ENCODE measurements around the gene OR51A7. TPM values are rescaled to one million over a fixed set of nuclear protein-coding genes. Genes with fewer than 3 reads are reported as not detected.

Gene OR51A7
- total RNA-seq, 5 donors from 2014 or later (not counting 1 experiment from before 2014, with no cell fraction given): not detected

DNA sequence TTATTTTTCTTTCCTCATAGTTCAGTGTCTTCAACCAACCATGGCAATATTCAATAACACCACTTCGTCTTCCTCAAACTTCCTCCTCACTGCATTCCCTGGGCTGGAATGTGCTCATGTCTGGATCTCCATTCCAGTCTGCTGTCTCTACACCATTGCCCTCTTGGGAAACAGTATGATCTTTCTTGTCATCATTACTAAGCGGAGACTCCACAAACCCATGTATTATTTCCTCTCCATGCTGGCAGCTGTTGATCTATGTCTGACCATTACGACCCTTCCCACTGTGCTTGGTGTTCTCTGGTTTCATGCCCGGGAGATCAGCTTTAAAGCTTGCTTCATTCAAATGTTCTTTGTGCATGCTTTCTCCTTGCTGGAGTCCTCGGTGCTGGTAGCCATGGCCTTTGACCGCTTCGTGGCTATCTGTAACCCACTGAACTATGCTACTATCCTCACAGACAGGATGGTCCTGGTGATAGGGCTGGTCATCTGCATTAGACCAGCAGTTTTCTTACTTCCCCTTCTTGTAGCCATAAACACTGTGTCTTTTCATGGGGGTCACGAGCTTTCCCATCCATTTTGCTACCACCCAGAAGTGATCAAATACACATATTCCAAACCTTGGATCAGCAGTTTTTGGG, 21.6 kb upstream of the OR51A7 start, which contains the start of gene OR51T1:
Gene OR51T1 (plus strand): TSS at position 41 of the 641 bp plus-strand sequence. CDS start 0 bp downstream, at position 41.
- CTCF ChIA-PET: no interaction called here
- no peaks in the 10 kb centered on the region for H3K36me3 Mint-ChIP-seq
- no peak within 1 kb of the TSS for H3K27ac ChIP-seq (ENCODE audit: low read length)

DNA sequence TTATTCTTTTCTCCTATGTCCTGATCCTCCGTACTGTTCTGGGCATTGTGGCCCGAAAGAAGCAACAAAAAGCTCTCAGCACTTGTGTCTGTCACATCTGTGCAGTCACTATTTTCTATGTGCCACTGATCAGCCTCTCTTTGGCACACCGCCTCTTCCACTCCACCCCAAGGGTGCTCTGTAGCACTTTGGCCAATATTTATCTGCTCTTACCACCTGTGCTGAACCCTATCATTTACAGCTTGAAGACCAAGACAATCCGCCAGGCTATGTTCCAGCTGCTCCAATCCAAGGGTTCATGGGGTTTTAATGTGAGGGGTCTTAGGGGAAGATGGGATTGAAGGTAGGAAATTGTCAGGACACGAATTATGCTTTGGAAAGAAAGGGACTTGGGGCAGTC, 21.0 kb upstream of the OR51A7 start:
- no peaks in the 10 kb centered on the region for H3K4me1 Mint-ChIP-seq
- no peak overlapping the region for H3K4me3 Mint-ChIP-seq
- ATAC-seq (replicated peaks in 1 of 4): no peak
- no peak for DNase-seq
- no peaks in the 10 kb centered on the region for H3K36me3 Mint-ChIP-seq
- Histone ChIP-seq H3K27ac (ENCODE audit: low read length) (no peak overlapping the region), H3K9me3 (no peaks in the 10 kb centered on the region), H3K4me3 (ENCODE audit: control insufficient read depth in 1 of 2, extremely low read depth in 1 of 2, low read length in 1 of 2) (no peak overlapping the region), H3K27me3 (replicated peaks in 1 of 2; ENCODE audit: control insufficient read depth in 2 of 2, extremely low read depth in 1 of 2, insufficient read depth in 2 of 2, low read length in 1 of 2) (no peaks in the 10 kb centered on the region), H3K36me3 (ENCODE audit: control insufficient read depth in 2 of 2, extremely low read depth in 1 of 2, insufficient read depth in 1 of 2, low read length in 1 of 2) (no peaks in the 10 kb centered on the region), H3K4me1 (ENCODE audit: control insufficient read depth in 1 of 2, extremely low read depth in 1 of 2, insufficient read depth in 2 of 2, low read length in 2 of 2) (no peaks in the 10 kb centered on the region)
- ChIA-PET POLR2A (no interaction called here), CTCF (interaction anchor here in 1 of 2 donors (1.2 kb wide), 1 partner anchor 9 kb away, joined by 3 read pairs; no protein-coding TSS in a partner anchor)
- peaks cover 0 to 16% of the 10 kb centered on the region in 2 donors for H3K27me3 Mint-ChIP-seq
- H3K27ac Mint-ChIP-seq: no peak overlapping the region
- no peaks in the 10 kb centered on the region for H3K9me3 Mint-ChIP-seq
- 85% methylated on average over 4 of the region's 5 CpGs for WGBS (ENCODE audit: insufficient coverage)

More for the DNA sequence above, 21.6 kb upstream of the OR51A7 start, which contains the start of gene OR51T1:
- H3K4me3 Mint-ChIP-seq: no peak within 1 kb of the TSS
- H3K27ac Mint-ChIP-seq: no peak within 1 kb of the TSS
- H3K27me3 Mint-ChIP-seq: peaks cover 0 to 16% of the 10 kb centered on the region in 2 donors
- no peaks in the 10 kb centered on the region for H3K27me3 ChIP-seq (replicated peaks in 1 of 2; ENCODE audit: control insufficient read depth in 2 of 2, extremely low read depth in 1 of 2, insufficient read depth in 2 of 2, low read length in 1 of 2)
- ATAC-seq (replicated peaks in 1 of 4) (no peak), DNase-seq (no peak)
- H3K36me3 ChIP-seq (ENCODE audit: control insufficient read depth in 2 of 2, extremely low read depth in 1 of 2, insufficient read depth in 1 of 2, low read length in 1 of 2): no peaks in the 10 kb centered on the region
- peaks cover 0 to 4% (median 0%) of the 10 kb centered on the region in 3 donors for H3K9me3 Mint-ChIP-seq
- POLR2A ChIA-PET: no interaction called here
- H3K9me3 ChIP-seq: no peaks in the 10 kb centered on the region
- no peak within 1 kb of the TSS for H3K4me3 ChIP-seq (ENCODE audit: control insufficient read depth in 1 of 2, extremely low read depth in 1 of 2, low read length in 1 of 2)
- H3K4me1 Mint-ChIP-seq: no peaks in the 10 kb centered on the region
- 88% methylated on average over 8 of the region's 8 CpGs for WGBS (ENCODE audit: insufficient coverage)
- H3K4me1 ChIP-seq (ENCODE audit: control insufficient read depth in 1 of 2, extremely low read depth in 1 of 2, insufficient read depth in 2 of 2, low read length in 2 of 2): no peaks in the 10 kb centered on the region

DNA sequence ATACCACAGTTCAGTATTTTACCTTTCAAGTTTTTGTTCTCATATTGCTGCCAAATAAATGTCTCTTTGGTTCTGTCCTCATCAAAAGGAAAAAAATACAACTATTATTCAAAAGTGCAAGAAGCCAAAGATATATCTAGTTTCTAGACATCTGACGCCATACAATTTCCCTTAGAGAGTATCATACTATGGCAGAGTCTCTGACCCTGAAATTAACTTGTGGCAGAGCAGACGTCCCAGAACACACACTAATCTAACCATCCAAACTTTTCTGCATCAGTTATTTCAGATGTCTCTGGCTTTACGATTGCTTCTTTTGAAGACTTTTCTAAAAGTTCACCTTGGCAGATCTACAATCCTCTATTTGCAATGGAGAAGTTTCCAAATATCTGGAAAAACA, 19.2 kb upstream of the OR51A7 start:
- H3K9me3 Mint-ChIP-seq: no peaks in the 10 kb centered on the region
- no peak overlapping the region for H3K27ac Mint-ChIP-seq

DNA sequence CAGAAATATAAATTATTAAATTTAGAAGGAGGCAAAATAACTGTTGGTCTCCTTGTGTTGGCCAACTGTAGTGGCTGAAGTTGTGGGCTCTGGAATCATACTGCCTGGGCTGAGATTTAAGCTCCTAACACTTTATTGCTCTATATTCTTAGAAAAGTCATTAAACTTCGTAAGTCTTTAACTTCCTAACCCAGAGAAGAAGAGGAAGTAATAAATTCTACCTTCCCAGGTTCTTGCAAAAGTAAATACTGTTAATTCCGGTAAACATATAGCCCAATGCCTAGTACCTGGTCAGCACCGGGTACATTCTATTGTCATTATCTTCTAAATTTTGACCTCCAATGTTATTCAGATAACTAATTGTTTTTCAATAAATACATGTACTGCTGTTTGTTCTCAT, 17.4 kb upstream of the OR51A7 start:
- H3K36me3 ChIP-seq (ENCODE audit: control insufficient read depth in 2 of 2, extremely low read depth in 1 of 2, insufficient read depth in 1 of 2, low read length in 1 of 2): no peaks in the 10 kb centered on the region
- WGBS (ENCODE audit: insufficient coverage): no CpG with 5 or more reads among the region's 3 CpGs
- Mint-ChIP-seq H3K27me3 (peaks cover 0 to 13% of the 10 kb centered on the region in 2 donors), H3K36me3 (no peaks in the 10 kb centered on the region), H3K4me3 (no peak overlapping the region), H3K27ac (no peak overlapping the region), H3K4me1 (no peaks in the 10 kb centered on the region), H3K9me3 (peaks cover 0 to 5% (median 3%) of the 10 kb centered on the region in 3 donors)
- CTCF ChIA-PET: no interaction called here
- H3K4me1 ChIP-seq (ENCODE audit: control insufficient read depth in 1 of 2, extremely low read depth in 1 of 2, insufficient read depth in 2 of 2, low read length in 2 of 2): no peaks in the 10 kb centered on the region
- H3K4me3 ChIP-seq (ENCODE audit: control insufficient read depth in 1 of 2, extremely low read depth in 1 of 2, low read length in 1 of 2): no peak overlapping the region
- DNase-seq: no peak
- no peaks in the 10 kb centered on the region for H3K9me3 ChIP-seq
- POLR2A ChIA-PET: no interaction called here
- no peak for ATAC-seq (replicated peaks in 1 of 4)
- H3K27ac ChIP-seq (ENCODE audit: low read length): no peak overlapping the region
- no peaks in the 10 kb centered on the region for H3K27me3 ChIP-seq (replicated peaks in 1 of 2; ENCODE audit: control insufficient read depth in 2 of 2, extremely low read depth in 1 of 2, insufficient read depth in 2 of 2, low read length in 1 of 2)

More for the DNA sequence above, 19.2 kb upstream of the OR51A7 start:
- no peak overlapping the region for H3K27ac ChIP-seq (ENCODE audit: low read length)
- POLR2A ChIA-PET: no interaction called here
- H3K36me3 ChIP-seq (ENCODE audit: control insufficient read depth in 2 of 2, extremely low read depth in 1 of 2, insufficient read depth in 1 of 2, low read length in 1 of 2): no peaks in the 10 kb centered on the region
- no peaks in the 10 kb centered on the region for H3K4me1 ChIP-seq (ENCODE audit: control insufficient read depth in 1 of 2, extremely low read depth in 1 of 2, insufficient read depth in 2 of 2, low read length in 2 of 2)
- 100% methylated on average over 1 of the region's 3 CpGs for WGBS (ENCODE audit: insufficient coverage)
- H3K9me3 ChIP-seq: no peaks in the 10 kb centered on the region
- H3K27me3 Mint-ChIP-seq: peaks cover 0 to 13% of the 10 kb centered on the region in 2 donors
- CTCF ChIA-PET: no interaction called here
- no peaks in the 10 kb centered on the region for H3K36me3 Mint-ChIP-seq
- no peaks in the 10 kb centered on the region for H3K27me3 ChIP-seq (replicated peaks in 1 of 2; ENCODE audit: control insufficient read depth in 2 of 2, extremely low read depth in 1 of 2, insufficient read depth in 2 of 2, low read length in 1 of 2)
- ATAC-seq (replicated peaks in 1 of 4): no peak
- no peaks in the 10 kb centered on the region for H3K4me1 Mint-ChIP-seq
- H3K4me3 Mint-ChIP-seq: no peak overlapping the region
- H3K4me3 ChIP-seq (ENCODE audit: control insufficient read depth in 1 of 2, extremely low read depth in 1 of 2, low read length in 1 of 2): no peak overlapping the region
- DNase-seq: no peak

DNA sequence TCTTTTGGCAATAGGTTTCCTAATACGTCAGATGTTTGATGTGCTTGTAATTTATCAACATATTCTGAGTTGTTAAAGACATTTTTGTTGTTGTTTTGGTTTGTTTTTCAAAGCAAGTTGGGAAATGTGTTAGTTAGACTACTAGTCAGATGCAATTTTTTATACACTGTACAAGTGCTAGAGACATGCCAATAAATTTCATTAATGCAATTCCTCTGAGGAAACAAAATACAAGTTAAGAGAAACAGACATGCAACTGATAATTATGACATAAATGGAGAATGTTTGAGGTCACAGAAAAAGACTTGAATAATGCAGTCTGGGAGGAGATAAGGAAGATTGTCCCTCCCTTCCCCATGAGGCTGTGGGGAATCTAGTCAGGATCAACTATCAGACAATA, 16.0 kb upstream of the OR51A7 start:
- no CpG with 5 or more reads among the region's 1 CpG for WGBS (ENCODE audit: insufficient coverage)
- H3K36me3 ChIP-seq (ENCODE audit: control insufficient read depth in 2 of 2, extremely low read depth in 1 of 2, insufficient read depth in 1 of 2, low read length in 1 of 2): no peaks in the 10 kb centered on the region
- ATAC-seq (replicated peaks in 1 of 4): no peak
- POLR2A ChIA-PET: no interaction called here
- Mint-ChIP-seq H3K36me3 (no peaks in the 10 kb centered on the region), H3K4me1 (no peaks in the 10 kb centered on the region), H3K27ac (no peak overlapping the region), H3K4me3 (no peak overlapping the region), H3K9me3 (peaks cover 0 to 5% (median 3%) of the 10 kb centered on the region in 3 donors), H3K27me3 (peaks cover 0 to 10% of the 10 kb centered on the region in 2 donors)
- CTCF ChIA-PET: no interaction called here
- no peak for DNase-seq
- no peak overlapping the region for H3K4me3 ChIP-seq (ENCODE audit: control insufficient read depth in 1 of 2, extremely low read depth in 1 of 2, low read length in 1 of 2)
- H3K4me1 ChIP-seq (ENCODE audit: control insufficient read depth in 1 of 2, extremely low read depth in 1 of 2, insufficient read depth in 2 of 2, low read length in 2 of 2): no peaks in the 10 kb centered on the region
- H3K27me3 ChIP-seq (replicated peaks in 1 of 2; ENCODE audit: control insufficient read depth in 2 of 2, extremely low read depth in 1 of 2, insufficient read depth in 2 of 2, low read length in 1 of 2): no peaks in the 10 kb centered on the region
- no peaks in the 10 kb centered on the region for H3K9me3 ChIP-seq
- no peak overlapping the region for H3K27ac ChIP-seq (ENCODE audit: low read length)

DNA sequence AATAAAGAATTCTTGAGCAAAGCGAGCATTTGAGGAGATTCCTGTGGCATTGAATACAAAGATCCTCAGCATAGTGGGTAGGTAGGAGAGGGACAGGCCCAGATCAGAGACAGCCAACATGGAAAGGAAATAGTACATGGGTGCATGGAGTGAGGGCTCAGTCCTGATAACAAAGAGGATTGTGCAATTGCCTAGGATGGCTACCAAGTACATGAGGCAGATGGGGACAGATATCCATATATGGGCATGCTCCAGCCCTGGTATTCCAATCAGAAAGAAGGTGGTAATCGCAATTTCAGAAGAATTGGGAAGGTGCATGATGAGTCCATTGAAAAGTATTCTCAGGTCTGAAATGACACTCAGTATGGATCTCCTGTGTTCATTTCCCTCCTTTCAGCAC, 13.3 kb upstream of the OR51A7 start:
- Mint-ChIP-seq H3K9me3 (peaks cover 0 to 5% (median 3%) of the 10 kb centered on the region in 3 donors), H3K27me3 (peaks cover 0 to 13% of the 10 kb centered on the region in 2 donors), H3K4me1 (no peaks in the 10 kb centered on the region), H3K36me3 (no peaks in the 10 kb centered on the region), H3K27ac (no peak overlapping the region), H3K4me3 (no peak overlapping the region)
- ChIA-PET CTCF (no interaction called here), POLR2A (no interaction called here)
- Histone ChIP-seq H3K36me3 (ENCODE audit: control insufficient read depth in 2 of 2, extremely low read depth in 1 of 2, insufficient read depth in 1 of 2, low read length in 1 of 2) (no peaks in the 10 kb centered on the region), H3K27ac (ENCODE audit: low read length) (no peak overlapping the region), H3K4me1 (ENCODE audit: control insufficient read depth in 1 of 2, extremely low read depth in 1 of 2, insufficient read depth in 2 of 2, low read length in 2 of 2) (no peaks in the 10 kb centered on the region), H3K4me3 (ENCODE audit: control insufficient read depth in 1 of 2, extremely low read depth in 1 of 2, low read length in 1 of 2) (no peak overlapping the region), H3K27me3 (replicated peaks in 1 of 2; ENCODE audit: control insufficient read depth in 2 of 2, extremely low read depth in 1 of 2, insufficient read depth in 2 of 2, low read length in 1 of 2) (no peaks in the 10 kb centered on the region), H3K9me3 (no peaks in the 10 kb centered on the region)
- DNase-seq (no peak), ATAC-seq (replicated peaks in 1 of 4) (no peak)
- 82% methylated on average over 2 of the region's 2 CpGs for WGBS (ENCODE audit: insufficient coverage)
